Esophagus muscularis mucosa (tissue), 3 donors: Measurements from ENCODE around the gene EFNA4.
A peak's percentile ranks its signal among the peaks of the same experiment; 100 is the strongest.

Experiments used
- CTCF ChIP-seq, 3 experiments: fragments of 200-600 bp in 2 of 3; fragments of 450-650 bp in 1 of 3; sonication (generic) in 2 of 3; IDR thresholded peaks; one replicate each; pipeline ENCODE4 v1.5.1; 2017 to 2019; ENCODE audit warnings: antibody characterized with exemption in 3 of 3, mild to moderate bottlenecking in 2 of 3, moderate library complexity in 1 of 3
- EP300 ChIP-seq: sonication (generic); formaldehyde crosslinking; IDR thresholded peaks from one replicate; pipeline ENCODE4 v1.6.1; 2017; ENCODE audit warnings: antibody characterized with exemption

GRCh38 chr1:155052439-155053395 lies 10.8 kb upstream of the EFNA4 start:
- no peak for TF ChIP-seq EP300
- peak in 2 of 3 experiments; percentile 7 to 22 for TF ChIP-seq CTCF (IDR thresholded peaks at IDR 0.05)
